ENCODE measurements around the gene CACNG3. TPM values are rescaled to one million over a fixed set of nuclear protein-coding genes. Genes with fewer than 3 reads are reported as not detected.
"Not testable (repeated sequence)": the region's sequence is repeated elsewhere in the genome, so short reads cannot be mapped to it uniquely, and the experiment has no call there.

CACNG3 gene
- total RNA-seq, 1 experiment from 2014 or later, result not detected

- no peaks in the 10 kb centered on the region for H3K9me3 ChIP-seq
- no peak for DNase-seq
- H3K4me3 ChIP-seq, result no peak overlapping the region
- no peaks in the 10 kb centered on the region for H3K36me3 ChIP-seq
- H3K27me3 ChIP-seq, result peaks cover 15% of the 10 kb centered on the region
Measured at GRCh38 chr16:24262816-24263215, 6.7 kb downstream of the CACNG3 start.

- DNase-seq, result no peak
- no peaks in the 10 kb centered on the region for H3K36me3 ChIP-seq
- H3K9me3 ChIP-seq, result no peaks in the 10 kb centered on the region
- peaks cover 2% of the 10 kb centered on the region; the same call in 1 of the 2 replicates for H3K27me3 ChIP-seq
- no peak overlapping the region for H3K4me3 ChIP-seq
Measured at GRCh38 chr16:24270721-24271442, 14.7 kb downstream of the CACNG3 start.

GRCh38 chr16:24272379-24272778, 16.2 kb downstream of the CACNG3 start:
- Histone ChIP-seq H3K9me3 (no peaks in the 10 kb centered on the region), H3K27me3 (peaks cover 3% of the 10 kb centered on the region; the same call in 1 of the 2 replicates), H3K4me3 (no peak overlapping the region), H3K36me3 (no peaks in the 10 kb centered on the region)
- DNase-seq, result no peak

- Histone ChIP-seq H3K27me3 (peaks cover 3% of the 10 kb centered on the region; the same call in 1 of the 2 replicates), H3K9me3 (no peaks in the 10 kb centered on the region), H3K36me3 (no peaks in the 10 kb centered on the region), H3K4me3 (no peak overlapping the region)
- no peak for DNase-seq
Measured at GRCh38 chr16:24273508-24274182, 17.5 kb downstream of the CACNG3 start.

GRCh38 chr16:24275413-24275812, 19.3 kb downstream of the CACNG3 start:
- no peak for DNase-seq
- Histone ChIP-seq H3K4me3 (no peak overlapping the region), H3K36me3 (no peaks in the 10 kb centered on the region), H3K9me3 (no peaks in the 10 kb centered on the region), H3K27me3 (peaks cover 4% of the 10 kb centered on the region; the same call in 1 of the 2 replicates)

- Histone ChIP-seq H3K36me3 (no peaks in the 10 kb centered on the region), H3K27me3 (peaks cover 7% of the 10 kb centered on the region; the same call in 1 of the 2 replicates), H3K9me3 (no peaks in the 10 kb centered on the region), H3K4me3 (no peak overlapping the region)
- no peak for DNase-seq
Measured at GRCh38 chr16:24279982-24280515, 23.9 kb downstream of the CACNG3 start.

GRCh38 chr16:24281466-24281865, 25.3 kb downstream of the CACNG3 start:
- no peak for DNase-seq
- no peaks in the 10 kb centered on the region for H3K9me3 ChIP-seq
- H3K27me3 ChIP-seq, result peaks cover 4% of the 10 kb centered on the region; the same call in 1 of the 2 replicates
- H3K36me3 ChIP-seq, result no peaks in the 10 kb centered on the region
- no peak overlapping the region for H3K4me3 ChIP-seq

GRCh38 chr16:24282141-24282540, 26.0 kb downstream of the CACNG3 start:
- Histone ChIP-seq H3K9me3 (no peaks in the 10 kb centered on the region), H3K4me3 (no peak overlapping the region), H3K27me3 (peaks cover 4% of the 10 kb centered on the region; the same call in 1 of the 2 replicates), H3K36me3 (no peaks in the 10 kb centered on the region)
- no peak for DNase-seq

- H3K4me3 ChIP-seq, result no peak overlapping the region
- DNase-seq, result no peak
- H3K27me3 ChIP-seq, result 0 out of 2 replicates have a peak, but pooled peaks cover under 1% of the 10 kb centered on the region
- H3K9me3 ChIP-seq, result no peaks in the 10 kb centered on the region
- H3K36me3 ChIP-seq, result no peaks in the 10 kb centered on the region
Measured at GRCh38 chr16:24286741-24287405, 30.7 kb downstream of the CACNG3 start.

- Histone ChIP-seq H3K36me3 (no peaks in the 10 kb centered on the region), H3K27me3 (peaks cover 13% of the 10 kb centered on the region), H3K9me3 (no peaks in the 10 kb centered on the region), H3K4me3 (no peak overlapping the region)
- no peak for DNase-seq
Measured at GRCh38 chr16:24288516-24288915, 32.4 kb downstream of the CACNG3 start.

- no peaks in the 10 kb centered on the region for H3K9me3 ChIP-seq
- DNase-seq, result no peak
- no peaks in the 10 kb centered on the region for H3K36me3 ChIP-seq
- peaks cover 15% of the 10 kb centered on the region for H3K27me3 ChIP-seq
- no peak overlapping the region for H3K4me3 ChIP-seq
Measured at GRCh38 chr16:24289166-24289700, 33.1 kb downstream of the CACNG3 start.

- Histone ChIP-seq H3K4me3 (no peak overlapping the region), H3K27me3 (peaks cover 19% of the 10 kb centered on the region), H3K36me3 (no peaks in the 10 kb centered on the region), H3K9me3 (no peaks in the 10 kb centered on the region)
- no peak for DNase-seq
Measured at GRCh38 chr16:24291932-24292331, 35.8 kb downstream of the CACNG3 start.

GRCh38 chr16:24294131-24294530, 38.0 kb downstream of the CACNG3 start:
- no peak for DNase-seq
- H3K4me3 ChIP-seq, result no peak overlapping the region
- peaks cover 29% of the 10 kb centered on the region for H3K27me3 ChIP-seq
- H3K36me3 ChIP-seq, result no peaks in the 10 kb centered on the region
- H3K9me3 ChIP-seq, result no peaks in the 10 kb centered on the region

- Histone ChIP-seq H3K36me3 (no peaks in the 10 kb centered on the region), H3K4me3 (no peak overlapping the region), H3K27me3 (peaks cover 27% of the 10 kb centered on the region), H3K9me3 (peaks cover 9% of the 10 kb centered on the region; the same call in 1 of the 2 replicates)
- no peak for DNase-seq
Measured at GRCh38 chr16:24297375-24297774, 41.2 kb downstream of the CACNG3 start.

GRCh38 chr16:24298548-24299167, 42.5 kb downstream of the CACNG3 start:
- peaks cover 9% of the 10 kb centered on the region; the same call in 1 of the 2 replicates for H3K9me3 ChIP-seq
- peaks cover 17% of the 10 kb centered on the region; the same call in 1 of the 2 replicates for H3K27me3 ChIP-seq
- H3K36me3 ChIP-seq, result no peaks in the 10 kb centered on the region
- no peak for DNase-seq
- H3K4me3 ChIP-seq, result no peak overlapping the region

- H3K36me3 ChIP-seq, H3K4me3 ChIP-seq, DNase-seq, H3K9me3 ChIP-seq: not testable (repeated sequence)
- H3K27me3 ChIP-seq, result peaks cover 12% of the 10 kb centered on the region; the same call in 1 of the 2 replicates
Measured at GRCh38 chr16:24300750-24301149, 44.6 kb downstream of the CACNG3 start.

Measured in MG63 (cell line).